GM21737 (cell line): ENCODE measurements around the gene PARD3B.

Experiments used
- ATAC-seq: cut with Tn5 transposase; IDR thresholded peaks from one replicate; pipeline ENCODE4 v1.9.1; 2021; ENCODE audit warnings: mild to moderate bottlenecking, moderate library complexity; ENCODE audit not compliant: unreplicated experiment

PARD3B gene

GRCh38 chr2:205568620-205569019, 1023.3 kb downstream of the PARD3B start:
- ATAC-seq, result no peak

- ATAC-seq, result no peak
Observed at GRCh38 chr2:205570648-205571047, 1025.4 kb downstream of the PARD3B start.

GRCh38 chr2:205571360-205571959, 1026.2 kb downstream of the PARD3B start:
- ATAC-seq, result no peak

GRCh38 chr2:205574001-205574400, 1028.7 kb downstream of the PARD3B start:
- ATAC-seq, result no peak

GRCh38 chr2:205579335-205579734, 1034.1 kb downstream of the PARD3B start:
- ATAC-seq, result no peak

- ATAC-seq, result no peak
Observed at GRCh38 chr2:205580212-205580987, 1035.1 kb downstream of the PARD3B start.

GRCh38 chr2:205582366-205582765, 1037.1 kb downstream of the PARD3B start:
- ATAC-seq, result no peak

- no peak for ATAC-seq
Observed at GRCh38 chr2:205585449-205586383, 1040.4 kb downstream of the PARD3B start.

GRCh38 chr2:205586626-205587025, 1041.4 kb downstream of the PARD3B start:
- no peak for ATAC-seq

GRCh38 chr2:205589479-205589878, 1044.2 kb downstream of the PARD3B start:
- no peak for ATAC-seq

- no peak for ATAC-seq
Observed at GRCh38 chr2:205590759-205591158, 1045.5 kb downstream of the PARD3B start.

GRCh38 chr2:205593891-205594290, 1048.6 kb downstream of the PARD3B start:
- ATAC-seq, result no peak

GRCh38 chr2:205596581-205596980, 1051.3 kb downstream of the PARD3B start:
- ATAC-seq, result no peak

GRCh38 chr2:205605638-205606304, 1060.5 kb downstream of the PARD3B start:
- ATAC-seq, result no peak

- ATAC-seq, result no peak
Observed at GRCh38 chr2:205607146-205607545, 1061.9 kb downstream of the PARD3B start.

- no peak for ATAC-seq
Observed at GRCh38 chr2:205609113-205609512, 1063.8 kb downstream of the PARD3B start.

- no peak for ATAC-seq
Observed at GRCh38 chr2:205610437-205610836, 1065.2 kb downstream of the PARD3B start.

GRCh38 chr2:205612636-205613035, 1067.4 kb downstream of the PARD3B start:
- no peak for ATAC-seq

- no peak for ATAC-seq
Observed at GRCh38 chr2:205613970-205614559, 1068.8 kb downstream of the PARD3B start.

GRCh38 chr2:205614965-205615364, 1069.7 kb downstream of the PARD3B start:
- ATAC-seq, result no peak

- ATAC-seq, result no peak
Observed at GRCh38 chr2:205617905-205618304, 1072.6 kb downstream of the PARD3B start.
